Tibial nerve (tissue), 3 donors: ENCODE data around the gene PSMB3.

Source experiments
- POLR2A ChIP-seq, 2 donors: fragments of 450-650 bp; IDR thresholded peaks; one replicate each; pipeline ENCODE4 v1.6.1; 2017; ENCODE audit warnings: antibody characterized with exemption in 2 of 2, mild to moderate bottlenecking in 2 of 2, moderate library complexity in 2 of 2
- TF ChIP-seq, protein P1 (sequence below), 5 experiments: fragments of 200-600 bp in 3 of 5; fragments of 450-650 bp in 2 of 5; sonication (generic) in 3 of 5; IDR thresholded peaks; one replicate each; pipeline ENCODE4 v1.5.1; 2016 to 2019; ENCODE audit warnings: antibody characterized with exemption in 5 of 5, mild to moderate bottlenecking in 3 of 5, moderate library complexity in 2 of 5

DNA sequence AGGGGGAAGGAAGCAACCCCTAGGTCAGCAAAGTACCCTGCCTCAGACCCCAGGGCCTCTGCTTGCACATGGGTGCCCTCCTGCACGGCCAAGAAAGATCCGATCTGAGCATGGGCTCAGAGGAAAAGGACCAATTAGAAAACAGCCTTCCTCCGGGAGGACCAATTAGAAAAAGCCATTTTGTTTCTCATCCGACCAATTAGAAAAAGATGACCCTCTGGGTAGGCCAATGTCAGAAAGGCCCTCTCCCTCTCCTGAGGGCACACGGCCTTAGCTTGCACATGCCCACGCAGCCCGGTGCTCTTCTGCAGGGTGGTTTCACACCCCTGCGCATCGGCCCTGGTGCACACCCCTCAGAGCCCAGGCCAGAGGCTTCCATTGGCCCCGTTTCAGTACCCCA lies 27.5 kb upstream of the PSMB3 start:
- TF ChIP-seq, protein P1, sequence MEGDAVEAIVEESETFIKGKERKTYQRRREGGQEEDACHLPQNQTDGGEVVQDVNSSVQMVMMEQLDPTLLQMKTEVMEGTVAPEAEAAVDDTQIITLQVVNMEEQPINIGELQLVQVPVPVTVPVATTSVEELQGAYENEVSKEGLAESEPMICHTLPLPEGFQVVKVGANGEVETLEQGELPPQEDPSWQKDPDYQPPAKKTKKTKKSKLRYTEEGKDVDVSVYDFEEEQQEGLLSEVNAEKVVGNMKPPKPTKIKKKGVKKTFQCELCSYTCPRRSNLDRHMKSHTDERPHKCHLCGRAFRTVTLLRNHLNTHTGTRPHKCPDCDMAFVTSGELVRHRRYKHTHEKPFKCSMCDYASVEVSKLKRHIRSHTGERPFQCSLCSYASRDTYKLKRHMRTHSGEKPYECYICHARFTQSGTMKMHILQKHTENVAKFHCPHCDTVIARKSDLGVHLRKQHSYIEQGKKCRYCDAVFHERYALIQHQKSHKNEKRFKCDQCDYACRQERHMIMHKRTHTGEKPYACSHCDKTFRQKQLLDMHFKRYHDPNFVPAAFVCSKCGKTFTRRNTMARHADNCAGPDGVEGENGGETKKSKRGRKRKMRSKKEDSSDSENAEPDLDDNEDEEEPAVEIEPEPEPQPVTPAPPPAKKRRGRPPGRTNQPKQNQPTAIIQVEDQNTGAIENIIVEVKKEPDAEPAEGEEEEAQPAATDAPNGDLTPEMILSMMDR (IDR thresholded peaks at IDR 0.05): no peak
- TF ChIP-seq POLR2A (IDR thresholded peaks at IDR 0.05): no peak
